ELF-1 (cell line): Measurements from ENCODE around the gene TNF.

Experiments used
- DNase-seq: peaks from one replicate; pipeline ENCODE4 v3.0.0-alpha.2; 2016; ENCODE audit warnings: low read depth, low spot score

TNF gene

DNA sequence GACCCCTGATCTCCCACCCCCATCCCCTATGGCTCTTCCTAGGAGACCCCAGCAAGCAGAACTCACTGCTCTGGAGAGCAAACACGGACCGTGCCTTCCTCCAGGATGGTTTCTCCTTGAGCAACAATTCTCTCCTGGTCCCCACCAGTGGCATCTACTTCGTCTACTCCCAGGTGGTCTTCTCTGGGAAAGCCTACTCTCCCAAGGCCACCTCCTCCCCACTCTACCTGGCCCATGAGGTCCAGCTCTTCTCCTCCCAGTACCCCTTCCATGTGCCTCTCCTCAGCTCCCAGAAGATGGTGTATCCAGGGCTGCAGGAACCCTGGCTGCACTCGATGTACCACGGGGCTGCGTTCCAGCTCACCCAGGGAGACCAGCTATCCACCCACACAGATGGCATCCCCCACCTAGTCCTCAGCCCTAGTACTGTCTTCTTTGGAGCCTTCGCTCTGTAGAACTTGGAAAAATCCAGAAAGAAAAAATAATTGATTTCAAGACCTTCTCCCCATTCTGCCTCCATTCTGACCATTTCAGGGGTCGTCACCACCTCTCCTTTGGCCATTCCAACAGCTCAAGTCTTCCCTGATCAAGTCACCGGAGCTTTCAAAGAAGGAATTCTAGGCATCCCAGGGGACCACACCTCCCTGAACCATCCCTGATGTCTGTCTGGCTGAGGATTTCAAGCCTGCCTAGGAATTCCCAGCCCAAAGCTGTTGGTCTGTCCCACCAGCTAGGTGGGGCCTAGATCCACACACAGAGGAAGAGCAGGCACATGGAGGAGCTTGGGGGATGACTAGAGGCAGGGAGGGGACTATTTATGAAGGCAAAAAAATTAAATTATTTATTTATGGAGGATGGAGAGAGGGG lies 1.9 kb upstream of the TNF start:
- peak; percentile 71 for DNase-seq

DNA sequence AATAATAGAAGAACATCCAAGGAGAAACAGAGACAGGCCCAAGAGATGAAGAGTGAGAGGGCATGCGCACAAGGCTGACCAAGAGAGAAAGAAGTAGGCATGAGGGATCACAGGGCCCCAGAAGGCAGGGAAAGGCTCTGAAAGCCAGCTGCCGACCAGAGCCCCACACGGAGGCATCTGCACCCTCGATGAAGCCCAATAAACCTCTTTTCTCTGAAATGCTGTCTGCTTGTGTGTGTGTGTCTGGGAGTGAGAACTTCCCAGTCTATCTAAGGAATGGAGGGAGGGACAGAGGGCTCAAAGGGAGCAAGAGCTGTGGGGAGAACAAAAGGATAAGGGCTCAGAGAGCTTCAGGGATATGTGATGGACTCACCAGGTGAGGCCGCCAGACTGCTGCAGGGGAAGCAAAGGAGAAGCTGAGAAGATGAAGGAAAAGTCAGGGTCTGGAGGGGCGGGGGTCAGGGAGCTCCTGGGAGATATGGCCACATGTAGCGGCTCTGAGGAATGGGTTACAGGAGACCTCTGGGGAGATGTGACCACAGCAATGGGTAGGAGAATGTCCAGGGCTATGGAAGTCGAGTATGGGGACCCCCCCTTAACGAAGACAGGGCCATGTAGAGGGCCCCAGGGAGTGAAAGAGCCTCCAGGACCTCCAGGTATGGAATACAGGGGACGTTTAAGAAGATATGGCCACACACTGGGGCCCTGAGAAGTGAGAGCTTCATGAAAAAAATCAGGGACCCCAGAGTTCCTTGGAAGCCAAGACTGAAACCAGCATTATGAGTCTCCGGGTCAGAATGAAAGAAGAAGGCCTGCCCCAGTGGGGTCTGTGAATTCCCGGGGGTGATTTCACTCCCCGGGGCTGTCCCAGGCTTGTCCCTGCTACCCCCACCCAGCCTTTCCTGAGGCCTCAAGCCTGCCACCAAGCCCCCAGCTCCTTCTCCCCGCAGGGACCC lies 981 bp upstream of the TNF start:
- DNase-seq: peak; percentile 50

- DNase-seq: no peak
Measured at GRCh38 chr6:31575952-31576685, 754 bp downstream of the TNF start.

DNA sequence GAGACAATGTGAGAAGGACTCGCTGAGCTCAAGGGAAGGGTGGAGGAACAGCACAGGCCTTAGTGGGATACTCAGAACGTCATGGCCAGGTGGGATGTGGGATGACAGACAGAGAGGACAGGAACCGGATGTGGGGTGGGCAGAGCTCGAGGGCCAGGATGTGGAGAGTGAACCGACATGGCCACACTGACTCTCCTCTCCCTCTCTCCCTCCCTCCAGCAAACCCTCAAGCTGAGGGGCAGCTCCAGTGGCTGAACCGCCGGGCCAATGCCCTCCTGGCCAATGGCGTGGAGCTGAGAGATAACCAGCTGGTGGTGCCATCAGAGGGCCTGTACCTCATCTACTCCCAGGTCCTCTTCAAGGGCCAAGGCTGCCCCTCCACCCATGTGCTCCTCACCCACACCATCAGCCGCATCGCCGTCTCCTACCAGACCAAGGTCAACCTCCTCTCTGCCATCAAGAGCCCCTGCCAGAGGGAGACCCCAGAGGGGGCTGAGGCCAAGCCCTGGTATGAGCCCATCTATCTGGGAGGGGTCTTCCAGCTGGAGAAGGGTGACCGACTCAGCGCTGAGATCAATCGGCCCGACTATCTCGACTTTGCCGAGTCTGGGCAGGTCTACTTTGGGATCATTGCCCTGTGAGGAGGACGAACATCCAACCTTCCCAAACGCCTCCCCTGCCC lies 1.7 kb downstream of the TNF start:
- no peak for DNase-seq

GRCh38 chr6:31577579-31577966 lies 2.2 kb downstream of the TNF start:
- no peak for DNase-seq

DNA sequence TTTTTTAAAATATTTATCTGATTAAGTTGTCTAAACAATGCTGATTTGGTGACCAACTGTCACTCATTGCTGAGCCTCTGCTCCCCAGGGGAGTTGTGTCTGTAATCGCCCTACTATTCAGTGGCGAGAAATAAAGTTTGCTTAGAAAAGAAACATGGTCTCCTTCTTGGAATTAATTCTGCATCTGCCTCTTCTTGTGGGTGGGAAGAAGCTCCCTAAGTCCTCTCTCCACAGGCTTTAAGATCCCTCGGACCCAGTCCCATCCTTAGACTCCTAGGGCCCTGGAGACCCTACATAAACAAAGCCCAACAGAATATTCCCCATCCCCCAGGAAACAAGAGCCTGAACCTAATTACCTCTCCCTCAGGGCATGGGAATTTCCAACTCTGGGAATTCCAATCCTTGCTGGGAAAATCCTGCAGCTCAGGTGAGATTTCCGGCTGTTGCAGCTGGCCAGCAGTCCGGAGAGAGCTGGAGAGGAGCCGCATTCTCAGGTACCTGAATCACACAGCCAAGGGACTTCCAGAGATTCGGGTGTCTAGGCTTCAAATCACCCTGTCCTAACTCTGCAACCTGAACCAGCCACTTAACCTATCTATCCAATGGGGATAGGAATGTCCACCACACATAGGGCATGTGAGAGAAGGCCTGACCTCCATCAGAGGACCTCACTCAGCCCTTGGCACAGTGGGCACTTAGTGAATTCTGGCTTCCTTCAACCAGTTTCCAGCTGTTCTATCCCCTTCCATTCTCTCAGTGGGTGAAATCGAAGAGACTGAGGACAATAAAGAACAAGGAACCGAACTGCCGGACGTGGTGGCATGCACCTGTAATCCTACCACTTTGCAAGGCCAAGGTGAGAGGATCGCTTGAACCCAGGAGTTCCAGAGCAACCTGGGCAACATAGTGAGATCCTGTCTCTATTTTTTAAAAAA lies 3.1 kb downstream of the TNF start:
- DNase-seq: peak; percentile 96

GRCh38 chr6:31579119-31579505 lies 3.7 kb downstream of the TNF start:
- DNase-seq: no peak

DNA sequence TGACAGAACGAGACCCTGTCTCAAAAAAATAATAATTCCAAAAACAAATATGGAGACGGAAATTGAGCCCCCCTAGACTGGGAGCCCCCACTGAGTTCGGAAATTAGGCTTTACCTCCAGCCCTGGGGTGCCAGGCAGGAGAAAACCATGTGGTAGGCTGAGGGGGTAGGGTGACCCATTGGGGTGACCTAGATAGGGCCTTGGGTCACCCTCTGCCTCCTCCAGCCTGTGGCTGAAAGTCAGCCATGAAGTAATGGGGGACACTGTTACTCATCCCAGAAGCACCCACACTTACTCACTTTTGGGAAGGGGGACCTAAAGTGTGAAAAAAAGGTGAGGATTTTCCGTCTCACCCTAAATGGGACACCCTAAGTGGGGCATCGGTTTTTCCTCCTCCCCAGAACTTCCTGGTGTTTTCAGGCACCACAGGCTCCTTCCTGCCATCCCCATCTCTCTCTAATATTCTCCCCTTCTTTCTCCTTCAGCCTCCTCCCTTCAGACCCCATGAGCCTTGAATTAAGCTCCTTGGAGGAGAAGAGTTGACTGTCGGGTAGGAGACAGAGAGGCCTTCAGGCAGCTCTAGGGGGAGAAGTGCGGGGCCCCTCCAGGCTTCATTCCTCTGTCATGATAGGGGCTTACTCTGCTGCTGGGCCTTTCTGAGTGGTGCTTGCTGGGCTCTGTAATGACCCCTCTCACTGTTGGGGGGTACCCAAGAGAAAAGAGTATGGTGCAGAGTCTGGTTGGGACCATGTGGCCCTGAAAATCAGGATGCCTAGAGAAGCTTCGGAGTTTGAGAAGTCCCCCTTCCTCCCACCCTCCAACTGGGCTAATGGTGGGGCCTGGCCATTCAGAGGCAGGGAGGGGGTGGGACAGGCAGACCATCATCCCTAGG lies 4.4 kb downstream of the TNF start:
- no peak for DNase-seq

DNA sequence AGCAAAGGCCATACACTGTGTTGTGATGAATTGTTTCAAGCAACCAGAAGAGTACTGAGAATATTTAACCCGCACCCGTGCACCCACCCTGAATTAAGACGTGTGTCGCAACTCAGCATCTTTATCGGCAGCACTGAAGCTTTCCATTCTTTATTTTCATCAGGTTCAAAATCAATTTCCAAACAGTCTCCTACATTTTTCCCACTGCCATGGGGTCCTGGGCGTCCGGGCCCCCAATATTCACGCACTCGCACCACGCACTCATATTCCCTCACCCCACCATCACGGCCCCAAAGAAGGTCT lies 5.0 kb downstream of the TNF start:
- no peak for DNase-seq

DNA sequence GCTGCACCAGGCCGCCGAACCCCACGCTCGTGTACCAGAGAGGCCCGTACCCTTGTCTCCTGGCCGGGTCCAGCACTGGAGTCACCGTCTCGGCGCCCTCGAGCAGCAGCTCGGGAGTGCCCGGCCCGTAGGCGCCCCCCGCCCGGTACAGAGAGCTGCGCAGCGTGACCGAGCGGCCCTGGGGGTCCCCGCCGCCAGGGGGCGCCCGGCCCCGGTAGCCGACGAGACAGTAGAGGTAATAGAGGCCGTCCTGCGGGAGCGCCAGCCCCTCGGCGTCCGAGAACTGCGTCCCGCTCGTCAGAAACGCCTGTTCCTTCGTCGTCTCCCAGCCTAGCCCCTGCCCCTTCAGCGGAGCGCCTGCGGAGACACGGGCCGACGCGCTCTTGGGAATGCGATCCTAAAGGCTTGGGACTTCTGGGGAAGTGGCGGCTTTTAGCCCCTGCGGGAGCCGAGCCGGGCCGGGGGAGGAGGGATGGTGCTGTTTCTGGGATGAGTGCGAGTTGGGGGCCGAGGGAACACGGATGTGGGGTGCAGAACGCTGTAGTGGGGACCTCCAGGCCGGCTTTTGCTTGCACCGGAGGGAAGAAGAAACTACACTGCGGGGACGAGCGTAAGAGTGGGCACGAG lies 5.6 kb downstream of the TNF start:
- peak; percentile 94 for DNase-seq

- DNase-seq: peak; percentile 30
Measured at GRCh38 chr6:31581434-31582229, 6.3 kb downstream of the TNF start.

DNA sequence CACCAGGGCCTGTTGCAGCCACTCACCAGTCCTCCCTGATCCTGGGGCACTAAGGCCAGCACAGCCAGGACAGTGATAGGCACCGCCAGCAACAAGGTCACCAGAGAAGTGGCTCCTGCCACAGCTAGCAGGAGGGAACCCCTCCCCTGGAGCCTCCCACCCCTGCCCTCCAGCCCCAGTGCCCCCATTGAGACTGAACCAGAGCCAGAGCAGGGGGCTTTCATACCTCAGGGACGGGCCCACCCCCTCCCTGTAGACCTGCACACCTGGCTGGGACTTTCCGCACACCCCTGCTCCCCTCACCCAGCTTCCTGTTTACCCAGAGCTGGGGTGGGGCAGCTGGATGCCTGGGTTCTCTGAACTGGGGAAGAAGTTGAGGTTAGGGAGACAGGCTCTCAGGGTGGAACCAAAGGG lies 6.9 kb downstream of the TNF start, which contains the start of gene LTB:
Gene LTB (minus strand): TSS at position 195 of the 414 bp plus-strand sequence. CDS start 7 bp downstream, at position 188.
- no peak for DNase-seq

DNA sequence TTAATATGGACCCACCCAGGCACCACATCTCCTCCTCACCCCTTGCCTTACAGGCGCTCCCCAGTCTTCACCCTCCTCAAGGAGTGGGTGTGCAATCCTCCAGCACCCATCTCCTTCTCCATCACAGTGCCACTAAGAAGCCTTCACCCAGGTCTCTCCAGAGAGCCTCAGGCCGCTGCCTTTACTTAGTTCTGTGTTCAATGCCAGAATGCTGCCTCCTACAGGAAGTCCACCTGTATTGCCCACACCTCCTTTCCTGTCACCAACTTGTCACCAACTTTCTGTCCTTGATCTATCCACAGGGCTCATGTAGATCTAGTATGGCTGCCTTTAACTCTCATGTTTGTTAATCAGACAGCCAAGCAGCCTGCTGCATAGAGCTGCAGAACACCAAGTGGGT lies 10.1 kb downstream of the TNF start:
- DNase-seq: peak; percentile 61

GRCh38 chr6:31586008-31586407 lies 10.6 kb downstream of the TNF start, which contains the start of gene LST1:
TSS of gene LST1 (plus strand) at chr6:31586277. CDS start at chr6:31587300, 1,023 bp downstream.
- DNase-seq: no peak

GRCh38 chr6:31586599-31587281 lies 11.4 kb downstream of the TNF start:
- DNase-seq: no peak

GRCh38 chr6:31587791-31588777 lies 12.7 kb downstream of the TNF start:
- no peak for DNase-seq
